ENCODE measurements around the gene CTXND2. TPM values are rescaled to one million over a fixed set of nuclear protein-coding genes. Genes with fewer than 3 reads are reported as not detected.
"Not testable (repeated sequence)": the region's sequence is repeated elsewhere in the genome, so short reads cannot be mapped to it uniquely, and the experiment has no call there.

The CTXND2 gene
- total and polyA plus RNA-seq, 2 donors (not counting 3 experiments of a cell fraction or from before 2014, with no cell fraction given), result not detected

DNA sequence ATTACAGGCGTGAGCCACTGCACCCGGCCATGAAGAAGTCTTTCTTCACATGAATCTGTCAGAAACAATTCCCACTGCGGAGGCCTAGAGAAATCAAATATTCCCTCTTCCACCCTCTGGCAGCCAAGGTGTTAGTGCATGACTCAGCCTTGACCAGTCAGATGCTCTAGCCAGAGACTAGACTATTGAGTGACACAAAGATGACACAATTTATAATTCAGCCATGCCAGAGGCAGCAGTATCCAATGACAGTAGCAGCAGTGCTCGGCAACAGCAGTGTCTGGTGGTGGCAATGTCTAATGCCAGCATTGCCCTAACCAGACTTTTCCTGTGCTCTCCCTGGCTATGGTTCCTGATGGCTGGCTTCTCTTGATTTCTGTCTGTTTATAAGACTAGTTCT, 8.7 kb downstream of the CTXND2 start:
- FAIRE-seq, result no peak
- H3K36me3 ChIP-seq (ENCODE audit: control insufficient read depth in 2 of 2, extremely low read depth in 1 of 2, insufficient read depth in 2 of 2, low read length in 2 of 2), result no peaks in the 10 kb centered on the region
- TF ChIP-seq POLR2A (IDR thresholded peaks at IDR 0.05; ENCODE audit: low read depth, low read length) (no peak), FOS (IDR thresholded peaks at IDR 0.05; ENCODE audit: borderline replicate concordance, insufficient read depth, low read length) (no peak), GATA2 (IDR thresholded peaks at IDR 0.05; ENCODE audit: insufficient read depth, insufficient read length, low read depth, low read length) (no peak), POLR2AphosphoS5 (IDR thresholded peaks at IDR 0.05; ENCODE audit: insufficient read depth, low read depth, low read length) (no peak), EZH2 (IDR thresholded peaks at IDR 0.05; ENCODE audit: borderline replicate concordance, low read depth, low read length, severe bottlenecking) (no peak), JUN (IDR thresholded peaks at IDR 0.05; ENCODE audit: borderline replicate concordance, insufficient read depth, insufficient read length, low read depth) (no peak), MYC (IDR thresholded peaks at IDR 0.05; ENCODE audit: low read depth, low read length) (no peak)
- TF ChIP-seq, protein P1, sequence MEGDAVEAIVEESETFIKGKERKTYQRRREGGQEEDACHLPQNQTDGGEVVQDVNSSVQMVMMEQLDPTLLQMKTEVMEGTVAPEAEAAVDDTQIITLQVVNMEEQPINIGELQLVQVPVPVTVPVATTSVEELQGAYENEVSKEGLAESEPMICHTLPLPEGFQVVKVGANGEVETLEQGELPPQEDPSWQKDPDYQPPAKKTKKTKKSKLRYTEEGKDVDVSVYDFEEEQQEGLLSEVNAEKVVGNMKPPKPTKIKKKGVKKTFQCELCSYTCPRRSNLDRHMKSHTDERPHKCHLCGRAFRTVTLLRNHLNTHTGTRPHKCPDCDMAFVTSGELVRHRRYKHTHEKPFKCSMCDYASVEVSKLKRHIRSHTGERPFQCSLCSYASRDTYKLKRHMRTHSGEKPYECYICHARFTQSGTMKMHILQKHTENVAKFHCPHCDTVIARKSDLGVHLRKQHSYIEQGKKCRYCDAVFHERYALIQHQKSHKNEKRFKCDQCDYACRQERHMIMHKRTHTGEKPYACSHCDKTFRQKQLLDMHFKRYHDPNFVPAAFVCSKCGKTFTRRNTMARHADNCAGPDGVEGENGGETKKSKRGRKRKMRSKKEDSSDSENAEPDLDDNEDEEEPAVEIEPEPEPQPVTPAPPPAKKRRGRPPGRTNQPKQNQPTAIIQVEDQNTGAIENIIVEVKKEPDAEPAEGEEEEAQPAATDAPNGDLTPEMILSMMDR (IDR thresholded peaks at IDR 0.05; ENCODE audit: extremely low read depth in 1 of 2, insufficient read depth in 1 of 2, low read depth in 1 of 2, low read length in 2 of 2), result no peak
- TF ChIP-seq, protein P2, sequence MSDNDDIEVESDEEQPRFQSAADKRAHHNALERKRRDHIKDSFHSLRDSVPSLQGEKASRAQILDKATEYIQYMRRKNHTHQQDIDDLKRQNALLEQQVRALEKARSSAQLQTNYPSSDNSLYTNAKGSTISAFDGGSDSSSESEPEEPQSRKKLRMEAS (IDR thresholded peaks at IDR 0.05; ENCODE audit: insufficient read depth, insufficient read length), result no peak
- no peaks in the 10 kb centered on the region for H3K9me3 ChIP-seq (replicated peaks; ENCODE audit: control insufficient read depth, insufficient read depth, low read length)
- intact Hi-C loops (cut with micrococcal nuclease) (no loop called here), dilution Hi-C loops (cut with MboI; ENCODE audit: extremely low pct_ligation_motif_present, low sequenced_read_pairs) (no loop called here)
- no peak overlapping the region for H3K27ac ChIP-seq (ENCODE audit: insufficient read depth, low read depth, low read length)
- no peak overlapping the region for H3K4me3 ChIP-seq (replicated peaks in 1 of 3; ENCODE audit: insufficient read depth in 1 of 3, low read depth in 1 of 3, low read length in 3 of 3)
- BruUV-seq (replicated peaks), result no TSS peak
- no peaks in the 10 kb centered on the region for H3K79me2 ChIP-seq (ENCODE audit: control insufficient read depth, insufficient read depth, low read length)
- H4K20me1 ChIP-seq (replicated peaks; ENCODE audit: control insufficient read depth, extremely low read depth, insufficient read depth, low read length), result no peaks in the 10 kb centered on the region
- ChIA-PET POLR2A (no interaction called here), CTCF (no interaction called here)
- H3K9ac ChIP-seq (replicated peaks; ENCODE audit: extremely low read depth, insufficient read depth, low read length), result no peak overlapping the region
- no peak for DNase-seq (ENCODE audit: low read depth, low spot score)
- peaks cover 0 to 13% of the 10 kb centered on the region in 2 experiments for H3K27me3 ChIP-seq (ENCODE audit: control insufficient read depth in 2 of 2, insufficient read depth in 2 of 2, low read length in 2 of 2)
- H3K9me1 ChIP-seq (replicated peaks; ENCODE audit: control insufficient read depth, extremely low read depth, insufficient read depth, low read length), result no peaks in the 10 kb centered on the region
- H2AFZ ChIP-seq (ENCODE audit: low read depth, low read length), result no peak overlapping the region
- H3K4me1 ChIP-seq (ENCODE audit: control insufficient read depth, extremely low read depth, insufficient read depth, low read length), result no peaks in the 10 kb centered on the region
- no peak overlapping the region for H3K4me2 ChIP-seq (ENCODE audit: insufficient read depth, low read length)

DNA sequence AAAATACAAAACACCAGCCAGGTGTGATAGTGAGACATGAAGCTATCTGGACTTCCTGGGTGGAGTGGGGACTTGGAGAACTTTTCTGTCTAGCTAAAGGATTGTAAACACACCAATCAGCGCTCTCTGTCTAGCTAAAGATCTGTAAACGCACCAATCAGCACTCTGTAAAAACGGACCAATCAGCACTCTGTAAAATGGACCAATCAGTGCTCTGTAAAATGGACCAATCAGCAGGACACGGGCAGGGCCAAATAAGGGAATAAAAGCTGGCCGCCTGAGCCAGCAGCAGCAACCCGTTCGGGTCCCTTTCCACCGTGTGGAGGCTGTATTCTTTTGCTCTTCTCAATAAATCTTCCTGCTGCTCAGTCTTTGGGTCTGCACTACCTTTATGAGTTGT, 12.9 kb downstream of the CTXND2 start:
- H3K4me2 ChIP-seq (ENCODE audit: insufficient read depth, low read length); H3K36me3 ChIP-seq (ENCODE audit: control insufficient read depth in 2 of 2, extremely low read depth in 1 of 2, insufficient read depth in 2 of 2, low read length in 2 of 2); H3K27ac ChIP-seq (ENCODE audit: insufficient read depth, low read depth, low read length); BruUV-seq (replicated peaks); POLR2A ChIA-PET; FAIRE-seq; H4K20me1 ChIP-seq (replicated peaks; ENCODE audit: control insufficient read depth, extremely low read depth, insufficient read depth, low read length); H3K9ac ChIP-seq (replicated peaks; ENCODE audit: extremely low read depth, insufficient read depth, low read length); DNase-seq (ENCODE audit: low read depth, low spot score); H2AFZ ChIP-seq (ENCODE audit: low read depth, low read length); H3K4me3 ChIP-seq (replicated peaks in 1 of 3; ENCODE audit: insufficient read depth in 1 of 3, low read depth in 1 of 3, low read length in 3 of 3); H3K9me1 ChIP-seq (replicated peaks; ENCODE audit: control insufficient read depth, extremely low read depth, insufficient read depth, low read length); H3K79me2 ChIP-seq (ENCODE audit: control insufficient read depth, insufficient read depth, low read length); H3K9me3 ChIP-seq (replicated peaks; ENCODE audit: control insufficient read depth, insufficient read depth, low read length); H3K4me1 ChIP-seq (ENCODE audit: control insufficient read depth, extremely low read depth, insufficient read depth, low read length); dilution Hi-C loops (cut with MboI; ENCODE audit: extremely low pct_ligation_motif_present, low sequenced_read_pairs); intact Hi-C loops (cut with micrococcal nuclease): not testable (repeated sequence)
- CTCF ChIA-PET, result interaction anchor here (0.5 to 1.0 kb wide), 3 partner anchors 10 to 207 kb away, joined by 3 read pairs; no protein-coding TSS in a partner anchor
- H3K27me3 ChIP-seq (ENCODE audit: control insufficient read depth in 2 of 2, insufficient read depth in 2 of 2, low read length in 2 of 2), result peaks cover 2 to 13% of the 10 kb centered on the region in 2 experiments

Measured in endothelial cell of umbilical vein (primary cell).